Stimulated activated CD8-positive, alpha-beta memory T cell treated with anti-CD3 and anti-CD28 coated beads, Interleukin-7, amount 100 ng/mL, for 4 hours (primary cell): ENCODE data around the gene ZNF558.
"Not testable (repeated sequence)": the region's sequence is repeated elsewhere in the genome, so short reads cannot be mapped to it uniquely, and the experiment has no call there.

Experiments
- DNase-seq, 2 donors: peaks; one replicate each; pipeline ENCODE4 v3.0.0-alpha.2; 2020; ENCODE audit warnings: low read depth in 2 of 2

ZNF558 gene

GRCh38 chr19:8806661-8807060 is 25.4 kb downstream of the ZNF558 start:
- no peak for DNase-seq

- DNase-seq = no peak
These were observed 37.3 kb downstream of the ZNF558 start for GRCh38 chr19:8794823-8795222.

DNA sequence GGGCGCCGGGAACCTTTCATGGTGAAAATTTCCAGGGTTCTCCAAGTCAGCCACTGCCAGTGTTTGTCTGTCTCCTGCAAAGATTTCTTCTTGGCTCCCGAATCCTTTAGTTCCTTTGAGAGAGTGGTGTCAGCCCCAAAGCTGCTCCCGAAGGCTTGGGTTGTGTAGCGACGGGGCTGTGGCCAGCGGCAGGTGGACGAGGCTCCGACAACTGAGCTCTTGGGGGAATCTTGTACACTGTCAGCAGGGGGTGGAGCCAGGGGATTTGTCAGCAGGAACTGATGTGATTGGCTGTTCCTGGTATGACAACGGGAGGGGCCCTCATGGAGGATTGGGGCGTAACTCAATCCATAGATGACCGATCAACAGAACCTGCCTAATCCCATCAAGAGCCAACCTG is 58.5 kb downstream of the ZNF558 start:
- DNase-seq = not testable (repeated sequence)

DNA sequence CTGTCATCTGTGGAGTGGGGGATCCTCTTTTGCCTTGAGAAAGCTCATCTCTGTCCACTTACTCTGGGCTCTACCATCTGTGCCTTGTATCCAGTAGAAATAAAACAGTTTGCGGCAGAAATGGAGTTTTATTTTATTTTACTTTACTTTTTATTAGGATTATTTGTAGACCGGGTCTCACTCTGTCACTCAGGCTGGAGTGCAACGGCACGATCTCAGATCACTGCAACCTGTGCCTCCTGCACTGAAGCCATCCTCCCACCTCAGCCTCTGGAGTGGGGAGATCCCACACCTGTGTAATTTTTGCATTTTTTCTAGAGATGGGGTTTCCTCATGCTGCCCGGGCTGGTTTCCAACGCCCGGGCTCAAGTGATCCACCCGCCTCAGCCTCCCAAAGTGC is 62.8 kb downstream of the ZNF558 start:
- DNase-seq = not testable (repeated sequence)

DNA sequence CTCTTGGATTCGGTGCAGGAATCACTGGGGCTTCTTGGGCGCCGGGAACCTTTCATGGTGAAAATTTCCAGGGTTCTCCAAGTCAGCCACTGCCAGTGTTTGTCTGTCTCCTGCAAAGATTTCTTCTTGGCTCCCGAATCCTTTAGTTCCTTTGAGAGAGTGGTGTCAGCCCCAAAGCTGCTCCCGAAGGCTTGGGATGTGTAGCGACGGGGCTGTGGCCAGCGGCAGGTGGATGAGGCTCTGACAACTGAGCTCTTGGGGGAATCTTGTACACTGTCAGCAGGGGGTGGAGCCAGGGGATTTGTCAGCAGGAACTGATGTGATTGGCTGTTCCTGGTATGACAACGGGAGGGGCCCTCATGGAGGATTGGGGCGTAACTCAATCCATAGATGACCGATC is 64.8 kb downstream of the ZNF558 start:
- not testable (repeated sequence) for DNase-seq
